OCI-LY1 (cell line): Measurements from ENCODE around the gene ELF4.

Experiments used
- CTCF ChIP-seq: fragments of 200-600 bp; sonication (generic), shearing (Covaris generic); IDR thresholded peaks from 2 replicates; pipeline ENCODE4 v1.5.1; 2017; ENCODE audit warnings: mild to moderate bottlenecking, antibody characterized with exemption, low read length, moderate library complexity, mixed read lengths
- EZH2 ChIP-seq: fragments of 200-600 bp; sonication (generic), shearing (Covaris generic); IDR thresholded peaks from 2 replicates; pipeline ENCODE4 v1.8.0; 2017; ENCODE audit warnings: borderline replicate concordance, mixed run types, mild to moderate bottlenecking, antibody characterized with exemption, low read length, moderate library complexity, mixed read lengths

- TF ChIP-seq CTCF (no peak), EZH2 (no peak)
These were observed 5.1 kb downstream of the ELF4 start for GRCh38 chrX:130105244-130105643.
